Measurements from ENCODE around the gene MNS1. TPM values are rescaled to one million over a fixed set of nuclear protein-coding genes. Genes with fewer than 3 reads are reported as not detected.

The MNS1 gene
- total RNA-seq, 1 experiment from 2014 or later, result 3.8 TPM

DNA sequence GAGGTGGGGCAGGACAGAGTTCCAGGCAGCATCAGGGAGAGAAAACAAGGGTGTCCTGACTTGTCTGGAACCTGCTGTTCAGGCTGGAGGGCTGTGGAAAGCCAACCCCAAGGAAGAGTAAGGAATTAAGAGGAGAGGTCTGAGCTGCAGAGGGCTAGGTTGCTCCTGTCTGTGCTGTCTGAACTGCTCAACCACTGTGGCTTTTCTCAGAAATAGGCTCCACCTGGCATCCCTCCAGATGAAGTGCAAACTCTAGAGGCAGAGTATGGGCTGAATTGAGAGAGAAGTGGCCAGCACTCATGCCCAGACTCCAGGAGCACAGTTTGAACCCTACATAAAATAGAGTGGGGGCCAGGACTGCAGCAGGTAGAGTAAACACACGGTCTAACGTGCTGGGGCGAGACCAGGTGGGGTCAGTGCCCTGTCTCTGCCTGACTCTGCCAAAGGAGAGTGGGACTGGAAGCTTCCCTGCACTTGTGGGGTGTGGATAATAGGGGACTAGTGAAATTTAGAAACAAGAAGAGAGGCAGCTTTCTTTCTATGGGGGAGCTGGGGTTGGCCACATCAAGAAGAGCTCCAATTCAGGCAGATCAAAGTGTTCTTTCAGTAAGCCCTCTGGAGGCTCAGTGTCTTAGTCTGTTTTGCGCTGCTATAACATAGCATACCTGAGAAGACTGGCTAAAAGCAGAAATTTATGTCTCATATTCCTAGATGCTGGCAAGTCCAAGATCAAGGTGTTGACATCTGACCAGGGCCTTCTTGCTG lies 28.0 kb upstream of the MNS1 start:
- ATAC-seq (no peak), DNase-seq (ENCODE audit: low read depth, low spot score) (no peak)
- TF ChIP-seq, protein P1, sequence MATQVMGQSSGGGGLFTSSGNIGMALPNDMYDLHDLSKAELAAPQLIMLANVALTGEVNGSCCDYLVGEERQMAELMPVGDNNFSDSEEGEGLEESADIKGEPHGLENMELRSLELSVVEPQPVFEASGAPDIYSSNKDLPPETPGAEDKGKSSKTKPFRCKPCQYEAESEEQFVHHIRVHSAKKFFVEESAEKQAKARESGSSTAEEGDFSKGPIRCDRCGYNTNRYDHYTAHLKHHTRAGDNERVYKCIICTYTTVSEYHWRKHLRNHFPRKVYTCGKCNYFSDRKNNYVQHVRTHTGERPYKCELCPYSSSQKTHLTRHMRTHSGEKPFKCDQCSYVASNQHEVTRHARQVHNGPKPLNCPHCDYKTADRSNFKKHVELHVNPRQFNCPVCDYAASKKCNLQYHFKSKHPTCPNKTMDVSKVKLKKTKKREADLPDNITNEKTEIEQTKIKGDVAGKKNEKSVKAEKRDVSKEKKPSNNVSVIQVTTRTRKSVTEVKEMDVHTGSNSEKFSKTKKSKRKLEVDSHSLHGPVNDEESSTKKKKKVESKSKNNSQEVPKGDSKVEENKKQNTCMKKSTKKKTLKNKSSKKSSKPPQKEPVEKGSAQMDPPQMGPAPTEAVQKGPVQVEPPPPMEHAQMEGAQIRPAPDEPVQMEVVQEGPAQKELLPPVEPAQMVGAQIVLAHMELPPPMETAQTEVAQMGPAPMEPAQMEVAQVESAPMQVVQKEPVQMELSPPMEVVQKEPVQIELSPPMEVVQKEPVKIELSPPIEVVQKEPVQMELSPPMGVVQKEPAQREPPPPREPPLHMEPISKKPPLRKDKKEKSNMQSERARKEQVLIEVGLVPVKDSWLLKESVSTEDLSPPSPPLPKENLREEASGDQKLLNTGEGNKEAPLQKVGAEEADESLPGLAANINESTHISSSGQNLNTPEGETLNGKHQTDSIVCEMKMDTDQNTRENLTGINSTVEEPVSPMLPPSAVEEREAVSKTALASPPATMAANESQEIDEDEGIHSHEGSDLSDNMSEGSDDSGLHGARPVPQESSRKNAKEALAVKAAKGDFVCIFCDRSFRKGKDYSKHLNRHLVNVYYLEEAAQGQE (IDR thresholded peaks at IDR 0.05; ENCODE audit: insufficient read depth in 1 of 2, low read depth in 2 of 2, low read length in 1 of 2), result no peak
- TF ChIP-seq SIN3A (IDR thresholded peaks at IDR 0.05; ENCODE audit: borderline replicate concordance, insufficient read depth, low read depth, low read length), result no peak
- TF ChIP-seq POLR2AphosphoS5 (IDR thresholded peaks at IDR 0.05; ENCODE audit: low read depth, low read length), result no peak
- TF ChIP-seq, protein P2, sequence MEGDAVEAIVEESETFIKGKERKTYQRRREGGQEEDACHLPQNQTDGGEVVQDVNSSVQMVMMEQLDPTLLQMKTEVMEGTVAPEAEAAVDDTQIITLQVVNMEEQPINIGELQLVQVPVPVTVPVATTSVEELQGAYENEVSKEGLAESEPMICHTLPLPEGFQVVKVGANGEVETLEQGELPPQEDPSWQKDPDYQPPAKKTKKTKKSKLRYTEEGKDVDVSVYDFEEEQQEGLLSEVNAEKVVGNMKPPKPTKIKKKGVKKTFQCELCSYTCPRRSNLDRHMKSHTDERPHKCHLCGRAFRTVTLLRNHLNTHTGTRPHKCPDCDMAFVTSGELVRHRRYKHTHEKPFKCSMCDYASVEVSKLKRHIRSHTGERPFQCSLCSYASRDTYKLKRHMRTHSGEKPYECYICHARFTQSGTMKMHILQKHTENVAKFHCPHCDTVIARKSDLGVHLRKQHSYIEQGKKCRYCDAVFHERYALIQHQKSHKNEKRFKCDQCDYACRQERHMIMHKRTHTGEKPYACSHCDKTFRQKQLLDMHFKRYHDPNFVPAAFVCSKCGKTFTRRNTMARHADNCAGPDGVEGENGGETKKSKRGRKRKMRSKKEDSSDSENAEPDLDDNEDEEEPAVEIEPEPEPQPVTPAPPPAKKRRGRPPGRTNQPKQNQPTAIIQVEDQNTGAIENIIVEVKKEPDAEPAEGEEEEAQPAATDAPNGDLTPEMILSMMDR (IDR thresholded peaks at IDR 0.05), result no peak
- Histone ChIP-seq H3K9me3 (ENCODE audit: control insufficient read depth, insufficient read depth, low read depth, low read length) (no peaks in the 10 kb centered on the region), H3K4me3 (ENCODE audit: low read depth in 2 of 2, low read length in 2 of 2) (no peak overlapping the region), H3K27me3 (ENCODE audit: control insufficient read depth, insufficient read depth, low read length) (no peaks in the 10 kb centered on the region), H3K4me1 (ENCODE audit: control insufficient read depth, insufficient read depth, low read length) (no peaks in the 10 kb centered on the region), H3K27ac (ENCODE audit: low read length) (no peak overlapping the region), H3K36me3 (ENCODE audit: control insufficient read depth, insufficient read depth, low read length) (no peaks in the 10 kb centered on the region)
- BruUV-seq (replicated peaks), result no TSS peak
- in situ Hi-C loops (cut with HindIII; ENCODE audit: low pct_unique_long_range_greater_than_20kb, low sequenced_read_pairs) (no loop called here), intact Hi-C loops (cut with micrococcal nuclease; ENCODE audit: unreplicated experiment) (no loop called here)
- ChIA-PET POLR2A (no interaction called here), CTCF (no interaction called here)

DNA sequence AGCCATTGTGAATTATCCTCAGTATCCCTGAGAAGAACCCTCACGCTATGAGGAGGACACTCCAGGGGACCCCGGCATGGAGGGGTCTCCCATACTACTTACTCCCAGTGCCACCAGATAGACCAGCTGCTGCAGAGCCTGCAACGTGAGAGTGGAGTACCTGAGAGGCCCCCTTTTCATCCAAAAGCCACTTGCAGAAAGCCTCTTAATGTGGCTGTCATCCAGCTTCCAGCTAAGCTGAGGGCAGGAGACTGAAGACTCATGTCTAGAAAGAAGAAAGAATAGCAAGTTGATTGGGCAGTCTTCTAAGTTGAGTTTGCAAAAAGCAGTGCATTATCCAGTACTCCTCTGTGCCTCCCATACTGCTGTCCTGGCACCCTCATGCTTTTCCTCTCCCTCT lies 27.3 kb upstream of the MNS1 start:
- ATAC-seq (no peak), DNase-seq (ENCODE audit: low read depth, low spot score) (no peak)
- no peaks in the 10 kb centered on the region for H3K9me3 ChIP-seq (ENCODE audit: control insufficient read depth, insufficient read depth, low read depth, low read length)
- no peak overlapping the region for H3K27ac ChIP-seq (ENCODE audit: low read length)
- intact Hi-C loops (cut with micrococcal nuclease; ENCODE audit: unreplicated experiment), result no loop called here
- no peaks in the 10 kb centered on the region for H3K4me1 ChIP-seq (ENCODE audit: control insufficient read depth, insufficient read depth, low read length)
- in situ Hi-C loops (cut with HindIII; ENCODE audit: low pct_unique_long_range_greater_than_20kb, low sequenced_read_pairs), result no loop called here
- CTCF ChIA-PET, result no interaction called here
- BruUV-seq (replicated peaks), result no TSS peak
- H3K27me3 ChIP-seq (ENCODE audit: control insufficient read depth, insufficient read depth, low read length), result no peaks in the 10 kb centered on the region
- no peak overlapping the region for H3K4me3 ChIP-seq (ENCODE audit: low read depth in 2 of 2, low read length in 2 of 2)
- TF ChIP-seq TCF7L2 (IDR thresholded peaks at IDR 0.05; ENCODE audit: low read depth, low read length) (no peak), POLR2AphosphoS5 (IDR thresholded peaks at IDR 0.05; ENCODE audit: low read depth, low read length) (no peak)
- TF ChIP-seq, protein P1 (IDR thresholded peaks at IDR 0.05; ENCODE audit: insufficient read depth in 1 of 2, low read depth in 2 of 2, low read length in 1 of 2), result no peak
- TF ChIP-seq, protein P2 (IDR thresholded peaks at IDR 0.05), result no peak
- no peaks in the 10 kb centered on the region for H3K36me3 ChIP-seq (ENCODE audit: control insufficient read depth, insufficient read depth, low read length)
- POLR2A ChIA-PET, result no interaction called here

Data from Panc1 (cell line).